A549 treated with Mapracorat at 1 μM for 4 hours (cell line): Measurements from ENCODE around the gene TPM2. TPM values are rescaled to one million over a fixed set of nuclear protein-coding genes. Genes with fewer than 3 reads are reported as not detected.

Source experiments
- total RNA-seq: library from RNA; stranded (reverse); fragments of 200-300 nt; extraction: Qiagen RNA extraction; gene quantifications from 5 replicates; pipeline ENCODE4 v1.2.3, GENCODE V29; 2022

The TPM2 gene
- total RNA-seq = 632 to 703 TPM (median 690 TPM) in 5 replicates

GRCh38 chr9:35689542-35690293 lies at the start of gene TPM2:
Gene TPM2, minus strand, starts transcription at chr9:35689925. Its CDS starts 108 bp downstream, at chr9:35689817.

GRCh38 chr9:35732185-35732799 lies 42.6 kb upstream of the TPM2 start, which contains the start of the genes CREB3 and TLN1:
Gene CREB3, plus strand, starts transcription at chr9:35732666. Its CDS starts 107 bp downstream, at chr9:35732773.
Gene TLN1, minus strand, starts transcription at chr9:35732195. Its CDS starts 6,501 bp downstream, at chr9:35725694.

GRCh38 chr9:35673132-35674024 lies 16.3 kb downstream of the TPM2 start, which contains the start of gene CA9:
Gene CA9, plus strand, starts transcription at chr9:35673928. Its CDS starts 32 bp downstream, at chr9:35673960.

GRCh38 chr9:35664531-35665470 lies 24.9 kb downstream of the TPM2 start, which contains the start of gene ARHGEF39:
Gene ARHGEF39, minus strand, starts transcription at chr9:35665195. Its CDS starts 26 bp downstream, at chr9:35665169.

GRCh38 chr9:35658137-35658967 lies 31.4 kb downstream of the TPM2 start, which contains the start of gene CCDC107:
Gene CCDC107, plus strand, starts transcription at chr9:35658292. Its CDS starts 88 bp downstream, at chr9:35658380.

GRCh38 chr9:35657546-35658136 lies 32.1 kb downstream of the TPM2 start, which contains the start of gene RMRP:
Gene RMRP, minus strand, starts transcription at chr9:35658019.

GRCh38 chr9:35650341-35651158 lies 39.2 kb downstream of the TPM2 start, which contains the start of gene SIT1:
Gene SIT1, minus strand, starts transcription at chr9:35650931. Its CDS starts 78 bp downstream, at chr9:35650853.

Other genes starting within 250 kb of the TPM2 start
- 24.4 to 34.4 TPM (median 34.1 TPM) in 5 replicates for gene RUSC2, start 199.8 kb downstream of the TPM2 start, total RNA-seq
- gene TESK1, start 84.7 kb downstream of the TPM2 start, total RNA-seq = 25.8 to 30.3 TPM (median 29.8 TPM) in 5 replicates
- 0.14 to 0.36 TPM (median 0.23 TPM) in 3 of 5 replicates, not detected in the others for gene CD72, start 71.5 kb downstream of the TPM2 start, total RNA-seq
- not detected in 5 replicates for gene SIT1, start 39.0 kb downstream of the TPM2 start, total RNA-seq
- gene RMRP, start 31.9 kb downstream of the TPM2 start, total RNA-seq = 8.1 to 20.9 TPM (median 15.0 TPM) in 4 of 5 replicates, not detected in the other
- 25.1 to 32.0 TPM (median 29.7 TPM) in 5 replicates for gene CCDC107, start 31.6 kb downstream of the TPM2 start, total RNA-seq
- gene ARHGEF39, start 24.7 kb downstream of the TPM2 start, total RNA-seq = 13.3 to 18.5 TPM (median 16.1 TPM) in 5 replicates
- gene CA9, start 16.0 kb downstream of the TPM2 start, total RNA-seq = 4.2 to 8.9 TPM (median 6.4 TPM) in 5 replicates
- gene TLN1, start 42.3 kb upstream of the TPM2 start, total RNA-seq = 115 to 134 TPM (median 121 TPM) in 5 replicates
- 57.0 to 61.1 TPM (median 57.9 TPM) in 5 replicates for gene CREB3, start 42.7 kb upstream of the TPM2 start, total RNA-seq
- 28.0 to 39.6 TPM (median 34.5 TPM) in 5 replicates for gene GBA2, start 59.3 kb upstream of the TPM2 start, total RNA-seq
- gene RGP1, start 59.4 kb upstream of the TPM2 start, total RNA-seq = 12.2 to 16.2 TPM (median 15.3 TPM) in 5 replicates
- not detected in 5 replicates for gene MSMP, start 64.4 kb upstream of the TPM2 start, total RNA-seq
- 4.8 to 6.6 TPM (median 5.5 TPM) in 5 replicates for gene NPR2, start 101.7 kb upstream of the TPM2 start, total RNA-seq
- 0.34 to 0.74 TPM (median 0.56 TPM) in 5 replicates for gene SPAG8, start 122.3 kb upstream of the TPM2 start, total RNA-seq
- 72.1 to 115 TPM (median 100 TPM) in 5 replicates for gene HINT2, start 125.1 kb upstream of the TPM2 start, total RNA-seq
- not detected in 5 replicates for gene FAM221B, start 138.8 kb upstream of the TPM2 start, total RNA-seq
- gene TMEM8B, start 139.3 kb upstream of the TPM2 start, total RNA-seq = 2.0 to 4.0 TPM (median 3.5 TPM) in 5 replicates
- gene OR13J1, start 180.5 kb upstream of the TPM2 start, total RNA-seq = not detected in 5 replicates
- gene HRCT1, start 216.3 kb upstream of the TPM2 start, total RNA-seq = 0.32 to 0.51 TPM (median 0.40 TPM) in 5 replicates
- 0.13 TPM in 1 of 5 replicates, not detected in the others for gene SPAAR, start 219.6 kb upstream of the TPM2 start, total RNA-seq